HG03039 (cell line): ENCODE results near the gene RFTN1.
A peak's percentile ranks its signal among the peaks of the same experiment; 100 is the strongest.

ENCODE experiments used
- ATAC-seq: cut with Tn5 transposase; IDR thresholded peaks from one replicate; pipeline ENCODE4 v1.9.1; 2021; ENCODE audit warnings: mild to moderate bottlenecking, moderate library complexity; ENCODE audit not compliant: unreplicated experiment

Gene RFTN1

GRCh38 chr3:16337856-16338540 lies 175.5 kb downstream of the RFTN1 start:
- ATAC-seq, result peak; percentile 70

GRCh38 chr3:16336825-16337224 lies 176.7 kb downstream of the RFTN1 start:
- ATAC-seq, result no peak

GRCh38 chr3:16335772-16336645 lies 177.5 kb downstream of the RFTN1 start:
- ATAC-seq, result no peak

DNA sequence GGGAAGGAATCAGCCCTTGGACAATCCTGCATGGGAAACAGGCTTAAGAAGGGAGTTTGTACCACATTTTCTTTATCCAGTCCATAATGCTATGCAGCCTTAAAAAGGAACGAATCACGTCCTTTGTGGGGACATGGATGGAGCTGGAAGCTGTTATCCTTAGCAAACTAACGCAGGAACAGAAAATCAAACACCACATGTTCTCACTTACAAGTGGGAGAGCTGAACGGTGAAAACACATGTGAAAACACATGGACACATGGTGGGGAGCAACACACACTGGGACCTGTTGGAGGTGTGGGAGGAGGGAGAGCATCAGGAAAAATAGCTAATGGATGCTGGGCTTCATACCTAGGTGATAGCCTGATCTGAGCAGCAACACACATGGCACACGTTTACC lies 178.2 kb downstream of the RFTN1 start:
- no peak for ATAC-seq

GRCh38 chr3:16334909-16335308 lies 178.6 kb downstream of the RFTN1 start:
- no peak for ATAC-seq

DNA sequence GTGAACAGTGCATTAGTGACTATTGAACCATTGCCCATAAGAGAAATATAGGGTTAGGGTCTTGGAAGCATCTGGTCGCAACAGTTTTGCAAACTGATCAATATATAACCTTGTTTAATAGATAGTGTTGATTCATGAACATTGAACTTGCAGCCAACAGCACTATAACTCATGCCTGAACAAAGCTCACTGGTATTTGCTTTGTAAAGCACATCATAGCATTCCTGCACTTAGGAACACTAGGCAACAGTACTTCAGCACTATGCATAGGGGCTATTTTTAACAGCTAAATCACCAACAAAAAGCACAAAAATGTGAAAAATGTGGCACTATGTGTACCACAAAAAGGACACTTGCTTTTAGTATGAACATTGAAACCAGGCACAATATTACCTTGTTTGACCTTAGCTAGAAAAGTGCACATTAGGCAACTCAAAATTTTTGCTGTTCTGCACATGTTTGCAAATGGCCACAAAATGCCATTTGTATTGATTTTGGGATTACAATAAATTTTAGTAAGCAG lies 180.5 kb downstream of the RFTN1 start:
- no peak for ATAC-seq

- ATAC-seq, result no peak
These were observed 182.1 kb downstream of the RFTN1 start for GRCh38 chr3:16331319-16331883.

- ATAC-seq, result no peak
These were observed 183.1 kb downstream of the RFTN1 start for GRCh38 chr3:16330351-16330750.

DNA sequence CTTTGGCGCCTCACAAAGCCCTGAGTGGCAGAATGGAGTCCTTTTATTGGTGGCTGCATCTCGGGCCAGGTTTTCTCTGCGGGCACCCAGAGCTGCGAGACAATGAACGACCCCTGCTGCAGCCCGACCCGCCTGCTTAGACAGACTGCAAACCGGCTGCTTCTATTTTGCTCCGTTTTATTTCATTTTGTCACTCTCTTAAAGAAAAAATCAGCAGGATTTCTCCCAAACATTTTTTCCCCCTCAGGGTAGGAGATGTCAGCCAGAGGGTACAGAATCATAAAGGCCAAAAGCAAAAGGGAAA lies 183.7 kb downstream of the RFTN1 start:
- ATAC-seq, result no peak

DNA sequence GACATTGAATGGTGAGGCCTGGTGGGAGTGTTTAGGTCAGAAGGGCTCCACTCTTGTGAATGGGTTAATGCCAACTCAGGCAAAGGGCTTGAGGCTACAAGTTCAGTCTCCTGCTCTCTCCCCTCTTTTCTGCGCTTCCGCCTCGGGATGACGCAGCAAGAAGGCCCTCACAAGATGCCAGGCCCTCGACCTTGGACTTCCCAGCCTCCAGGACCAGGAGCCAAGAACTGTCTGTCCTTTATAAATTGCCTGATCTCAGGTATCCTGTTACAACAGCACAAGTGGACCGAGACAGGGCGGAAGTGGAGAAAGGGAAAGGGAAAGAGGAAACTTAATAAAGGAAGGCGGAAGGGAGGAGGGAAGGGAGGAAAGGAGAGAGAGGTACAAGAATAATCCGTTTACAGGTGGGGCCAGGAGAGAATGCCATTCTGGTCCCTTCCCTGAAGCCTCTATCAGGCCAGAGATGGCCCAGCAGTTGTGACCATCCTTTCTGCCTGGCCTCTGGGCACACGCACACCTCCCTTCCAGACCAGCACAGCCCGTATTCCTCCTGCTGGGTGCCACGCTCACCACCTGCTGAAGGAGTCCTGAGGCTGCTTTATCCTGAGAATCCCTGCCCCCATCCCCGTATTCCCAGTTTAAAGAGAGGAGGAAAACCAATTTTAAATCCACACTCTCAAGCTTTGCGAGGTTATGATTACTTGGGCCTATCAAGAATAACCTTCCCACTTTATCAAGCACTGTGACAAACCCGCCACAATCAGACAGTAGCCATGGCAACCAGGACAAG lies 184.3 kb downstream of the RFTN1 start:
- ATAC-seq, result no peak

GRCh38 chr3:16328124-16328523 lies 185.4 kb downstream of the RFTN1 start:
- no peak for ATAC-seq

DNA sequence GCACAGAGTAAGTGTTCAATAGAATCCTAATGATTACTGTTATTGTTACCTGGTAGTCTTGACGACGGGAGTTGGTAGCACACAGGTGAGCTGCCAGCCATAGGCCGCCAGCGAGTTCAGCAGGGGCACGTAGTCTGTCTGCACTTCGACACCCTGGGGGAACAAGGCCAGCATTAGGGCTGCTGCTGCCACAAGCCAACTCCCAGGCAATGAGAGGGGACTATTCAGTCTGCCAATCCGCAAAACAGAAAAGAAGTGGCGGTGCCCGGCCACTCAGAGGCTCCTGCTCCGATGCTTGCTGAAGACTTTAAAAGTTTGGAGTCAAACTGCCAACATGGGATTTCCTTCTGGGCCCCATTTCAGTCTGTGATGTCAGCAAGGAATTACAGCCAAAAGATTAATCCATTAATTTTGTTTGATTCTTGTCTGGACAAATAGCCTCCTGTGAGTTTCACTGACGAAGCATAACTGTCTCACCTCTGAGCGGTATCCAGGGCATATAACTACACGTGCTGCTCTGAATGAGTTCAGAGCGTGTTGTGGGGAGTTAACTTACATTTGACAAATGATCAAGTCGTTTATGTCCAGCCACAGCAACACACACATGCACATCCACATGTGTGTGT lies 186.7 kb downstream of the RFTN1 start:
- no peak for ATAC-seq

- no peak for ATAC-seq
These were observed 187.6 kb downstream of the RFTN1 start for GRCh38 chr3:16325850-16326249.

- no peak for ATAC-seq
These were observed 189.8 kb downstream of the RFTN1 start for GRCh38 chr3:16323737-16324136.

GRCh38 chr3:16322189-16322588 lies 191.3 kb downstream of the RFTN1 start:
- ATAC-seq, result no peak

GRCh38 chr3:16320711-16321110 lies 192.8 kb downstream of the RFTN1 start:
- ATAC-seq, result no peak

- no peak for ATAC-seq
These were observed 193.8 kb downstream of the RFTN1 start for GRCh38 chr3:16319723-16320122.

- ATAC-seq, result no peak
These were observed 194.2 kb downstream of the RFTN1 start for GRCh38 chr3:16319307-16319706.

DNA sequence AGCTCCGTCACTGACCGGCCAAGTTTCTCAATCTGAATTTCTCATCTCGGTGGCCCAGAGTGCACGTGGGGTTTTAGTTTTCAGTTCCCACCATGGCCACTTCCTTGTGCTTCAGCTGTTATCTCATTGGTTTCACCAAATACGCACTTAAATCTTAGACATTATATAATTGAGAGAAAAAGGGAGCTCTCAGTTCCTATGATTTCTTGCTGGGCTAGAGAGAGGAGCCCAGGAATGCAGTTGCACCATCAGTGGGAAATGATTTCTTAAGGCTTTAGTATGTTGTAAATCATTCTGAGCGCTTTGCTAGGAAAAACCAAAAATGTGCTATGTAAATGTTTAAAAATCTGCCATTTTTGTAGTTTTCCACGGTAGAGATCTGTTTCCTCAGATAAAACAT lies 195.3 kb downstream of the RFTN1 start:
- ATAC-seq, result no peak

DNA sequence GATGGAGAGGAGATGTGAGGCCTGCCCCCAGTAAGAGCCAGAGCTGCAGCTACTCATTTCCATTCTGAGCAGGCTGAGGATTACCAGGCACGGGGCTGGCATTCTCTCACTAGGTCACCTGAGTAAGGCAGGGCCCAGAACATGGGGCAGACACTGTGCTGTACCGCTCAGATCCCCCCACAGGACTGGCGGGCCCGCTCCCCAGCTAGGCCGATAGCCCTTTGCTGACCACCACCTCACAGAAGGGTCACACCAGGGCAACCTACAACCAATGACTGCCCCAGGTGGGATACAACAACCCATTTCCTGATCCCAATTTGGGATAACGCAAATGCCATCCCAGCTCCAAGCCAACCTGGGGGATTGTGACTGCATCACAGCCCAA lies 195.9 kb downstream of the RFTN1 start:
- no peak for ATAC-seq
